GM19238 (cell line): Measurements from ENCODE around the gene CABLES2.

Source experiments
- DNase-seq: peaks from one replicate; pipeline ENCODE4 v3.0.0; 2011; ENCODE audit warnings: low spot score; ENCODE audit not compliant: insufficient read length

The CABLES2 gene

DNA sequence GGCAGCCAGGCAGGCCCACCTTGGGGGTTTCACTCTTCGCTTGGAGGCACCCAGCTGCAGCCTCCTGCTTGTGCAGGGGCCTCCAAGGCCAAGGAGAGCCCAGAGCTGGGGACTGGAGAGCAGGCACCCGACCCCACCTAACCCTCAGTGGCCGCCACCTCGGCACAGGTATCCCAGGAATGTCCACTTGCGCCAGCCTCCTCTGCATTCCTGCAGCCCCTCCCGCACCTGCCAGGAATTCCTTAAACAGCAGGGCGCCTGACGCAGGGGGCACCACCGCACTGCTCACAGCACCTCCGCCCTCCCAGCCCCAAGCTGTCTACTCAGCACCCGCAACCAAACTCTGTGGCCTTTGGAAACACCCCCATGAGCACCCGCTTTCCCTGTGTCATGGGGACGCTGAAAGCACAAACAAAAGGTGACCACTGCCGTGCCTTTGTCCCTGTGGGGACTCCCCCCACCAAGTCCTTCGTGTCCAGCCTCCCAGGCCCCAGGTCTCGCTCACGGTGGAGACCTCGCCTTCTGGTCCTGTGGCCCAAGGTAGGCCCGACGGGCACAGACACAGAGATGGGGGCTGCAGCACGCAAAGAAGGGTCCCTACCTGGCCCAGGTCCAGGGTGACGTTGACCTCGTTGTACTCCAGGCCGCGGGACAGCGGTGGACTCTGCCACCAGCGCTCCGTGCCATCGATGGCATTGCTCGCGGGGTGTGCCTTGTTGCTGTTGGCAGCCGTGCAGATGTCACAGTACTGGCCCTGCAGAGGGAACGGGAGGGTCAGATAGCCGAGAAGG is 45.1 kb downstream of the CABLES2 start:
- DNase-seq = no peak

- no peak for DNase-seq
These were observed 46.0 kb downstream of the CABLES2 start for GRCh38 chr20:62360854-62361798.

- DNase-seq = no peak
These were observed 47.5 kb downstream of the CABLES2 start for GRCh38 chr20:62359491-62360121.

GRCh38 chr20:62359043-62359490 is 48.0 kb downstream of the CABLES2 start:
- no peak for DNase-seq

DNA sequence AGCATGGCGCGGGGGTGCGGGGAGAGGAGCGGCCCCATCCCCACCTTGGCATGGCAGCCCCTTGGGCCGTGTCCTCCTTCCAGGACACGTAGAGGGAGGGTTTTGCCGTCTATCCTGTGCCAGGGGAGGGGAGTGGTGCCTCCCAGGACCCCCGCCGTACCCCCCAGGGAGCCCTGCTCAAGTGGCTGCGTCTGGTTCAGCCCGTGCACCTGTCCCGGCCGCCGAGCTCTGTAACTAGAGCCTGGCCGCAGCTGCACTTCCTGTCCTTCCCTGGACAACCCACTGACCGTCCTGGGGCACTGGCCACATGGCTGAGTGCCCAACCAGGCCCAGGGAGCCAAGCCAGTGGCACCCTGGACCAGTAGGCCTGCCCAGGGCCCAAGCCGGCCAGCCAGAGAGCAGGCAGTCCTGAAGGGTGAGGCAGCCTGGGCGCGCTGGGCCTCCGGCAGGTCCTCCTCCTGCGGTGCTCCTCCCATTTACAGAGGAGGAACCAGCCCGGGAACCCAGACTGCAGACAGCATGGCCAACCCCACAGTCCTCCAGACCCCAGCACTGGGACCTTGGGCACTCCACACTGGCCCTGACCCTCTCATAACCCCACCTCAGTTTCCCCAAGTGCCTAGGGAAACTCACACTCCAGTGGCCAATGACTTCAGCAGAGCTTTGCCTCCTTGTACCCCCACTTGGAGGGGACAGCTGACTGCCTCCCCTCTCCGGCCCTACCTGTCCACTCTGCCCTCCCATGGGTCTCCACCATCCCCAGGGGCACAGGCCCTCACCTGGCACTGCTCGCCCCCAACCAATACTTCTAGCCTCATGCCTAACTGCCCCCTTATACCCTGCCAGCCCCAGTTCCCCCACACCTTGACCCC is 48.7 kb downstream of the CABLES2 start:
- no peak for DNase-seq

- DNase-seq = no peak
These were observed 49.4 kb downstream of the CABLES2 start for GRCh38 chr20:62357681-62358080.

- no peak for DNase-seq
These were observed 49.9 kb downstream of the CABLES2 start for GRCh38 chr20:62357187-62357667.

DNA sequence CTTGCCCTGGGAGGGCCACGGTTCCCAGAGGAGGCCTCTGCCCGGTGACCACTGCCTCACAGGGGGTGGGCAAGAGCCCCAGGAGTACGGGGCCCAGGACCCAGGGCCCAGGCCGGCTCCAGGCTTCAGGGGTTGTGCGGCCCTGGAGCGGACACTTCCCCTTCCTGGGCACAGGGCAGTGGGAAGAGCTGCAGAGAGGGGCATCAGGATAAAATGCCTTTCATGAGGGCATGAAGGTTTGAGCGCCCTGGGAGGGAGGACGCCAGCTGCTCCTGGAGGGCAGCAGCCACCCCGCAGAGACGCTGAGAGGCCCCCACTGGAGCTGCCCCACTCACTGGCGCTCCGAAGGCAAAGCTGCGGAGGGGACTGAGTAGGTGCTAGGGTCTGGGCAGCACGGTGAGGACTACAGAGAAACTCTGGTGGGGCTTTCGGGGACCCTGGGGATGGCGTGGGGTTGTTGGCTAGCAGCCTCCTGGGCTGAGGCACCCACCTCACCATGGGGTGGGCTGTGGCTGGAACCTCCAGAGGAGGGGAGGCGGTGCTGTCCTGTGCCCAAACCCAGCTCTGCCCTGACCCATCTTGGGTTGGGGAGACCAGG is 50.4 kb downstream of the CABLES2 start:
- DNase-seq = no peak

GRCh38 chr20:62355878-62356588 is 51.1 kb downstream of the CABLES2 start:
- DNase-seq = no peak

DNA sequence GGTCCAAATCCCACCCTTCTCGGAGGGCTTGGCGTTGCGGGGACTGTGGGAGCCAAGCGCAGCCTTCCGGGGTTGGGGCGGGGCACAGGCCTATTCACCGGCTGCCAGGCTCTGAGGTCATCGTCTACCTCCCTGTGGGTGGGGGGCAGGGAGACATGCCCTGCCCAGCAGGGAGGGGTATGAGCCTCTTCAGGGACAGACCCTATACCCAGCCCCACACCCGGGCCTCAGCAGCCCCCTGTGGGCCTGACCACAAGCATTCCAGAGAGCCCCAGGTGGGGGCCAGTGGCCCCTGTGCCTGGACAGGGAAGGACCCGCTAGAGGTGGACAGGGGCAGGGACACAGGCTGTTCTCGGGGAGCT is 51.6 kb downstream of the CABLES2 start:
- no peak for DNase-seq

DNA sequence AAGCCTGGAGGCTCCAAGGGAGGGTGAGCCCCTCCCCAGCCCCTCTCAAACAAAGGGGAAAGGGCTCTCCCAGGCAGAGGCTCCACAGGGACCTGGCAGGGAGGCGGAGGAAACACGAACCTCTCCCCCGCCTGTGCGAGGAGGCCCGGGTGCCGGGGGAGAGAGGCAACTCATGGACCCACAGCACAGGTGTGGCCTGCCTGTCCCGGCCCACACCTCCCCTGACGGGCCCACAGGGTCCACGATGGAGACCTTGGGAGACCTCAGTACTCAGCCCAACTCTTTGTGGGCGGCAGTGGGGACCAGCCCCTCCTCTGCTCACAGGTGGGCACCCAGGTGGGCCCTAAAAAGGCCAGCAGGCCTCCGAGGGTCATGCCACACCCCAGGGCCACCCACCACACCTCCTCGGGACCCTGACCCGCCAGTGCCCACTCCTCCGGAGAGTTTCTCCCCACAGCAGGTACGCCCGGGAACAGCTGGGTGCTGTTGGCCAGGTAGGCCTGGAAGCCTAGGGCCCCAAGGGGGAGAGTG is 52.2 kb downstream of the CABLES2 start:
- DNase-seq = no peak

DNA sequence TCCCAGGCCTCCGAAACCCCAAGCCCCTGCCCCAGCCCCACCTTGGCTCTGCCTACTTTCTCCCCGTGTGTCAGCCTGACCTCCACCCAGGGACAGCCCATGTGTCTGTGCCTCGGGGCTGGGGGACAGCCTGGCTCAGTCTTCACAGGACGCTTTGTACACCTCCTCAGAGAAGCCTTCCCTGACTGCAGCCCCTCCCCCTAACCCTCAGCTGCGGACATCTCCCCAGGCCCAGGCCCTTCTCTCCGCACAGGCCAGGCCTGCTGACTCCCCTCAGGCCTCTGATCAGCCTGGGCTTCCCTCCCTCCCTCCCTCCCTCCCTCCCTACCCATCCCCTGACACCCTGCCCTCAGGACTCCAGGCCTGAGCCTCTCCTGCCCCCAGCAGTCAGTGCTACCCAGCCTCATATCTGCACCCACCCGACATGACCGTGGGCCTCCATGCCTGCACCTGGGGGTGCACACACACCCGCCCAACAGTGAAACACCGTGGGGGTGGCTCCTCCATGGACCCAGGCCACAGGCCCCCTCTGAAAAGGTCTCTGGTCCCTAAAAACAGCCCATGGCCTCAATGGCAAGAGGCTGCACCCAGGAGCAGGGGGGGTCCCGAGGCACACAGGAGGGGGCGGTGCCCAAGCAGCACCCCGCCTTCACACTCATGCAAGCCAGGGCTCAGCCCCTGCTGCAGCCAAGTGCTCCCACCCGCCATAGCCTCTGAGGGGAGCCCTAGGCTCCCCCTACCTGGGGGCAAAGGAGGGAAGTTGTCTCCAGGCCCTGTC is 52.9 kb downstream of the CABLES2 start:
- DNase-seq = no peak

DNA sequence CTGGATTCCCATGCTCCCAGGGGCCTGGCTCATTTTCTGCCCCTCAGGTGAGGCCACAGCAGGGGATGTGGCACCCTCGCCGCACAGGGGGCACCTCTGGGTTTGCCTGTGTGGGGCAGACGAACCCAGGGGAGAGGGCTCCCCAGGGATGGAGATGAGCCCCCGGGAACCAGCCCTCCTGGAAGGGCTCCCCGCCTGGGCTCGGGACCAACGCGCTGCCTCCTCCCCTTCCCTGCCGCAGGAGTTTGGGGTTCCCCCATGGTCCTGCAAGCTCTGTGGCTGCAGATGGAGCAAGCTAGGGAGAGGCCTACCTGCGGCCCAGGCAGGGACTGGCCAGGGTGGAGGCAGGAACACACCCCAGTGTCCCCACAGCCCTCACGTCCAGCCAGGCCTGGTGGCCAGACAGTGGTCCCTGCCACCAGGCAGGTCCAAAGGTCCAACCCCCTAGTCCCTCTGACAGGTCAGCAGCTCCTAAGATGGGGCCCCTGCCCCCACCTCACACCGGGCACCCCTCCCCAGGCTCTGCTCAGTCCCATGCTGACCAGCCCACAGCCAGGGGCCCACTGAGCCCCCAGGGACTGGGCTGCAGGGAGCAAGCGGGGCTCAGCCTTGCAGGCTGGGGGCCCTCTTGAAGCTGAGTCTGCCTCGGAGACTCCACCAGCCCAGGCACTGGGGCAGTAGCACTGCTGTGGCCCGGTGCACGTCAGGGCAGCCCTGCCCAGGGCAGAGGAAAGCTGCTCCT is 53.6 kb downstream of the CABLES2 start:
- DNase-seq = no peak

GRCh38 chr20:62352402-62353288 is 54.4 kb downstream of the CABLES2 start:
- no peak for DNase-seq

- no peak for DNase-seq
These were observed 55.4 kb downstream of the CABLES2 start for GRCh38 chr20:62351469-62352401.
